ENCODE measurements around the gene RPL36A.

Gene RPL36A

GRCh38 chrX:101429934-101430333 lies 39.1 kb downstream of the RPL36A start:
- no peak for TF ChIP-seq CTCF (IDR thresholded peaks at IDR 0.05; ENCODE audit: control insufficient read depth, extremely low read depth, insufficient read depth)
- H3K4me3 ChIP-seq (ENCODE audit: low read depth, low read length) = no peak overlapping the region
- DNase-seq (ENCODE audit: low read depth) = no peak

DNA sequence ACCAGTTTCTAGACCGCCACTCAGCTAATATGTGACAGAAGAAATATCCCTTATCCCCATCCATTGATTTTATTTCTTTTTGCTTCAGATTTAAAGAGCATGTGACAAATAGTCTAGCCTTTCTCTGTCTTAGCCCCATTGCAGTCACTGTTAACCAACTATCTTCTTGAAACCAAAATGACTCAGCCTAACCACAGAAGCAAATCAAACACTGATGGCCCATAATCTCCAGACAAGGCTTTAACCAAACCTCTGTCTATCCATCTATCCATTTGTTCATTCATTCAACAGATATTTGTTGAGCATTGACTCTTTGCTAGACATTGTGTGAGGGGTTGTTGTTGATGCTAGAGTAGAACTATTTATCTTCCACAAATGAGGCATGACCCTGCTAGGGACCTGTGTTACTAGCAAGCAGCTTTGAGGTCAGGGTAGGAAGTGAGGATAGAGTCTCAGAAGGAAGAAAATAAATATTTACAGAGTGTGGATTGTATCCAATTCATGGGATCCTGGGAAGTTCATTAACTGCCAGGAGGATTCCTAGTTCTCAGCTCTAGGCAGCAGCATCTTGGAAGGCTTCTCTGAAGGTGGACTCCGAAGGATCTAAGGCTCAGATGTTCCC lies 39.8 kb downstream of the RPL36A start:
- no peak for TF ChIP-seq CTCF (IDR thresholded peaks at IDR 0.05; ENCODE audit: control insufficient read depth, extremely low read depth, insufficient read depth)
- H3K4me3 ChIP-seq (ENCODE audit: low read depth, low read length) = no peak overlapping the region
- no peak for DNase-seq (ENCODE audit: low read depth)

DNA sequence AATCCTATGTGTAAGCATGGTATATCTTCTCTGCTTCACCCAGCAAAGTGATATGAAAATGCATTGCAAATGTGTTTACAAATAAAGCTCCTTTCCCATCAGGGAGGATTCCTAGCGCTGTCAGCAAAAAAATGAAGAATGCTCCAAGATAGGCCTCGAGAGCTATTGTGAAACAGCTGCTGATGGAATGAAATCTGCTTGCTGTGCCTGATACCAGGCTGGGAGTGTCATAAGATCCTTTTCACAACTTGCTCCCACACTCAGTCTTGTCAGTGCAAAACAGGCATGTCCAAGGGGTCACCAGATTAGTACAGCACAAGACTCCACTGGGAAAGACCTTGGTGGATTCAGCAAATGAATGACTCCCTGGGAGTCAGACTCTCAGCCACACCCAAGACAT lies 51.3 kb downstream of the RPL36A start:
- H3K4me3 ChIP-seq (ENCODE audit: low read depth, low read length) = no peak overlapping the region
- no peak for DNase-seq (ENCODE audit: low read depth)
- no peak for TF ChIP-seq CTCF (IDR thresholded peaks at IDR 0.05; ENCODE audit: control insufficient read depth, extremely low read depth, insufficient read depth)
